ENCODE measurements around the gene NCBP1. TPM values are rescaled to one million over a fixed set of nuclear protein-coding genes. Genes with fewer than 3 reads are reported as not detected.
"Not testable (repeated sequence)": the region's sequence is repeated elsewhere in the genome, so short reads cannot be mapped to it uniquely, and the experiment has no call there.

NCBP1 gene
- total and polyA plus RNA-seq, 9 donors, result 27.8 to 43.4 (median 34.8) TPM

GRCh38 chr9:97622483-97622882 lies 11.1 kb upstream of the NCBP1 start:
- peaks cover 24% of the 10 kb centered on the region for H3K36me3 ChIP-seq (ENCODE audit: control insufficient read depth, insufficient read depth, low read length)
- not testable (repeated sequence) for H3K27ac ChIP-seq (ENCODE audit: low read length); H3K27me3 ChIP-seq (ENCODE audit: control insufficient read depth, insufficient read depth, low read length); DNase-seq; H3K4me1 ChIP-seq (ENCODE audit: control insufficient read depth, insufficient read depth, low read length); H3K4me3 ChIP-seq (ENCODE audit: low read length); H3K9me3 ChIP-seq (replicated peaks; ENCODE audit: control insufficient read depth, low read depth, low read length)
- WGBS (ENCODE audit: insufficient coverage), result 96% methylated on average over 5 of the region's 5 CpGs

- H3K9me3 ChIP-seq (replicated peaks; ENCODE audit: control insufficient read depth, low read depth, low read length), result no peaks in the 10 kb centered on the region
- no peak overlapping the region for H3K27ac ChIP-seq (ENCODE audit: low read length)
- H3K4me1 ChIP-seq (ENCODE audit: control insufficient read depth, insufficient read depth, low read length), result no peaks in the 10 kb centered on the region
- H3K4me3 ChIP-seq (ENCODE audit: low read length), result no peak overlapping the region
- DNase-seq, result no peak
- H3K36me3 ChIP-seq (ENCODE audit: control insufficient read depth, insufficient read depth, low read length), result peaks cover 18% of the 10 kb centered on the region
- no peaks in the 10 kb centered on the region for H3K27me3 ChIP-seq (ENCODE audit: control insufficient read depth, insufficient read depth, low read length)
- WGBS (ENCODE audit: insufficient coverage), result no CpG with 5 or more reads among the region's 1 CpG
Observed at GRCh38 chr9:97623946-97624345, 9.7 kb upstream of the NCBP1 start.

- no peak for DNase-seq
- Histone ChIP-seq H3K4me1 (ENCODE audit: control insufficient read depth, insufficient read depth, low read length) (no peaks in the 10 kb centered on the region), H3K4me3 (ENCODE audit: low read length) (no peak overlapping the region), H3K36me3 (ENCODE audit: control insufficient read depth, insufficient read depth, low read length) (peaks cover 18% of the 10 kb centered on the region), H3K9me3 (replicated peaks; ENCODE audit: control insufficient read depth, low read depth, low read length) (no peaks in the 10 kb centered on the region), H3K27ac (ENCODE audit: low read length) (no peak overlapping the region), H3K27me3 (ENCODE audit: control insufficient read depth, insufficient read depth, low read length) (no peaks in the 10 kb centered on the region)
- 80% methylated on average over 1 of the region's 3 CpGs for WGBS (ENCODE audit: insufficient coverage)
Observed at GRCh38 chr9:97625620-97626019, 8.0 kb upstream of the NCBP1 start.

- H3K4me1 ChIP-seq (ENCODE audit: control insufficient read depth, insufficient read depth, low read length), result peaks cover 9% of the 10 kb centered on the region
- H3K9me3 ChIP-seq (replicated peaks; ENCODE audit: control insufficient read depth, low read depth, low read length), result no peaks in the 10 kb centered on the region
- H3K4me3 ChIP-seq (ENCODE audit: low read length), result no peak overlapping the region
- H3K27me3 ChIP-seq (ENCODE audit: control insufficient read depth, insufficient read depth, low read length), result no peaks in the 10 kb centered on the region
- WGBS (ENCODE audit: insufficient coverage), result 95% methylated on average over 2 of the region's 5 CpGs
- no peak for DNase-seq
- H3K27ac ChIP-seq (ENCODE audit: low read length), result no peak overlapping the region
- peaks cover 7% of the 10 kb centered on the region for H3K36me3 ChIP-seq (ENCODE audit: control insufficient read depth, insufficient read depth, low read length)
Observed at GRCh38 chr9:97627624-97628023, 6.0 kb upstream of the NCBP1 start.

- Histone ChIP-seq H3K4me1 (ENCODE audit: control insufficient read depth, insufficient read depth, low read length) (peaks cover 9% of the 10 kb centered on the region), H3K36me3 (ENCODE audit: control insufficient read depth, insufficient read depth, low read length) (peaks cover 7% of the 10 kb centered on the region), H3K27me3 (ENCODE audit: control insufficient read depth, insufficient read depth, low read length) (no peaks in the 10 kb centered on the region), H3K27ac (ENCODE audit: low read length) (no peak overlapping the region), H3K4me3 (ENCODE audit: low read length) (no peak overlapping the region), H3K9me3 (replicated peaks; ENCODE audit: control insufficient read depth, low read depth, low read length) (no peaks in the 10 kb centered on the region)
- no peak for DNase-seq
- 90% methylated on average over 2 of the region's 3 CpGs for WGBS (ENCODE audit: insufficient coverage)
Observed at GRCh38 chr9:97628668-97629067, 5.0 kb upstream of the NCBP1 start.

- no peak overlapping the region for H3K27ac ChIP-seq (ENCODE audit: low read length)
- no peaks in the 10 kb centered on the region for H3K9me3 ChIP-seq (replicated peaks; ENCODE audit: control insufficient read depth, low read depth, low read length)
- peaks cover 3% of the 10 kb centered on the region for H3K36me3 ChIP-seq (ENCODE audit: control insufficient read depth, insufficient read depth, low read length)
Observed at GRCh38 chr9:97629156-97629555, 4.5 kb upstream of the NCBP1 start.

GRCh38 chr9:97630591-97630990 lies 3.0 kb upstream of the NCBP1 start:
- H3K9me3 ChIP-seq (replicated peaks; ENCODE audit: control insufficient read depth, low read depth, low read length), result no peaks in the 10 kb centered on the region
- H3K4me1 ChIP-seq (ENCODE audit: control insufficient read depth, insufficient read depth, low read length), result peaks cover 15% of the 10 kb centered on the region
- no peaks in the 10 kb centered on the region for H3K27me3 ChIP-seq (ENCODE audit: control insufficient read depth, insufficient read depth, low read length)
- no peak for DNase-seq
- no peak overlapping the region for H3K4me3 ChIP-seq (ENCODE audit: low read length)
- H3K36me3 ChIP-seq (ENCODE audit: control insufficient read depth, insufficient read depth, low read length), result no peaks in the 10 kb centered on the region
- H3K27ac ChIP-seq (ENCODE audit: low read length), result no peak overlapping the region

More at GRCh38 chr9:97629156-97629555, 4.5 kb upstream of the NCBP1 start:
- no peaks in the 10 kb centered on the region for H3K27me3 ChIP-seq (ENCODE audit: control insufficient read depth, insufficient read depth, low read length)
- DNase-seq, result no peak
- peaks cover 9% of the 10 kb centered on the region for H3K4me1 ChIP-seq (ENCODE audit: control insufficient read depth, insufficient read depth, low read length)
- H3K4me3 ChIP-seq (ENCODE audit: low read length), result no peak overlapping the region

- Histone ChIP-seq H3K4me1 (ENCODE audit: control insufficient read depth, insufficient read depth, low read length) (peaks cover 18% of the 10 kb centered on the region), H3K27me3 (ENCODE audit: control insufficient read depth, insufficient read depth, low read length) (no peaks in the 10 kb centered on the region), H3K27ac (ENCODE audit: low read length) (peak overlapping the region; percentile 99), H3K9me3 (replicated peaks; ENCODE audit: control insufficient read depth, low read depth, low read length) (no peaks in the 10 kb centered on the region), H3K4me3 (ENCODE audit: low read length) (peak overlapping the region; percentile 71), H3K36me3 (ENCODE audit: control insufficient read depth, insufficient read depth, low read length) (no peaks in the 10 kb centered on the region)
- DNase-seq, result peak; percentile 88
- WGBS (ENCODE audit: insufficient coverage), result 2% methylated on average over 24 of the region's 27 CpGs
Observed at GRCh38 chr9:97632248-97632984, 1.2 kb upstream of the NCBP1 start.

GRCh38 chr9:97633859-97634490 lies 354 bp downstream of the NCBP1 start:
- peak overlapping the region; percentile 99 for H3K27ac ChIP-seq (ENCODE audit: low read length)
- no peaks in the 10 kb centered on the region for H3K9me3 ChIP-seq (replicated peaks; ENCODE audit: control insufficient read depth, low read depth, low read length)
- DNase-seq, result no peak
- WGBS (ENCODE audit: insufficient coverage), result under 1% methylated on average over 38 of the region's 43 CpGs
- H3K27me3 ChIP-seq (ENCODE audit: control insufficient read depth, insufficient read depth, low read length), result no peaks in the 10 kb centered on the region
- H3K4me1 ChIP-seq (ENCODE audit: control insufficient read depth, insufficient read depth, low read length), result peaks cover 18% of the 10 kb centered on the region
- H3K36me3 ChIP-seq (ENCODE audit: control insufficient read depth, insufficient read depth, low read length), result no peaks in the 10 kb centered on the region
- H3K4me3 ChIP-seq (ENCODE audit: low read length), result peak overlapping the region; percentile 71

GRCh38 chr9:97635026-97635425 lies 1.4 kb downstream of the NCBP1 start:
- H3K4me3 ChIP-seq (ENCODE audit: low read length), result peak overlapping the region; percentile 9
- H3K4me1 ChIP-seq (ENCODE audit: control insufficient read depth, insufficient read depth, low read length), result peaks cover 18% of the 10 kb centered on the region

More at GRCh38 chr9:97635026-97635425, 1.4 kb downstream of the NCBP1 start:
- DNase-seq, result no peak
- H3K27me3 ChIP-seq (ENCODE audit: control insufficient read depth, insufficient read depth, low read length), result no peaks in the 10 kb centered on the region
- no peak overlapping the region for H3K27ac ChIP-seq (ENCODE audit: low read length)
- 83% methylated on average over 2 of the region's 7 CpGs for WGBS (ENCODE audit: insufficient coverage)
- no peaks in the 10 kb centered on the region for H3K36me3 ChIP-seq (ENCODE audit: control insufficient read depth, insufficient read depth, low read length)
- H3K9me3 ChIP-seq (replicated peaks; ENCODE audit: control insufficient read depth, low read depth, low read length), result no peaks in the 10 kb centered on the region
